Stimulated activated CD4-positive, alpha-beta T cell treated with anti-CD3 and anti-CD28 coated beads, Interleukin-12 subunit alpha, Interleukin-12 subunit beta, amount 100 ng/mL, for 48 hours (primary cell): Measurements from ENCODE around the gene PINLYP.

Experiments
- DNase-seq, 3 donors: peaks; one replicate each; pipeline ENCODE4 v3.0.0-alpha.2; 2020; ENCODE audit warnings: low read depth in 2 of 3, low spot score in 1 of 3

PINLYP gene

GRCh38 chr19:43626838-43627237 lies 51.2 kb downstream of the PINLYP start:
- DNase-seq = no peak

DNA sequence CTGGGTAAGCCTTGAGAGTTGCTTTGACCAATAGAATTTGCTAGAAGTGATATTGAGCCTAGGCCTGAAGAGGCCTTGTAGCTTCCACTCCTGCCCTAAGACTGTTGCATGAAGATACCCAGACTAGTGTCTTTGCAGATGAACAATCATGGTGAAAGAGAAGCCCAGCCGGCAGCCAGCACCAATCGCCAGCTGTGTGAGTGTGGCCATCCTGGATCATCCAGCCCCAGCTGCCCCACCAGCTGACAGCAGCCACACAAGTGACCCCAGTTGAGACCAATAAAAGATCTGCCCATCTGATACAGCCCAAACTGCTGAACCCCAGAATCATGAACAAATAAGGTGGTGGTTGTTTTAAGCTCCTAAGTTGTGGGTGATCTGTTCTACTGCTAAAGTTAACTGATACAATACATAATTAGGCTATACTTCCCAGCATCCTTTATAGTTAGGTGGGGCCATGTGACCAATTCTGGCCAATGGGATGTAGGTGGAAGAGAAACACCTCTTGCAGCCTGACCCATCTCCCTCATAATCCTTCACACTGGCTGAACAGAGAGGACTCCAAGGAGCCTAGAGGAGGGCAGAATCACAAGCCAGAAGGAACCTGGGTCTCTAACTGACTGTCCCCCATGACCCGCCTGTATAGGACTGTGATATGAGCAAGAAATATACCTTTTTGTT lies 53.2 kb downstream of the PINLYP start:
- DNase-seq = no peak

GRCh38 chr19:43631491-43631890 lies 55.9 kb downstream of the PINLYP start:
- no peak for DNase-seq
